Muscle of back (tissue), 11 donors: Measurements from ENCODE around the gene POP7. TPM values are rescaled to one million over a fixed set of nuclear protein-coding genes. Genes with fewer than 3 reads are reported as not detected.
A peak's percentile ranks its signal among the peaks of the same experiment; 100 is the strongest.

ENCODE experiments used
- DNase-seq, 3 donors: peaks; one replicate each; pipeline versions ENCODE4 v3.0.0 to v3.0.0-alpha.2; 2013
- polyA plus RNA-seq, 10 donors: library from polyadenylated mRNA; unstranded; fragments of 120-200 nt; gene quantifications; one replicate each; pipeline ENCODE4 v1.2.1, GENCODE V29; 2013; ENCODE audit not compliant: insufficient read length in 10 of 10

Gene POP7
- polyA plus RNA-seq, 10 donors: 13.6 to 33.1 (median 18.9) TPM

DNA sequence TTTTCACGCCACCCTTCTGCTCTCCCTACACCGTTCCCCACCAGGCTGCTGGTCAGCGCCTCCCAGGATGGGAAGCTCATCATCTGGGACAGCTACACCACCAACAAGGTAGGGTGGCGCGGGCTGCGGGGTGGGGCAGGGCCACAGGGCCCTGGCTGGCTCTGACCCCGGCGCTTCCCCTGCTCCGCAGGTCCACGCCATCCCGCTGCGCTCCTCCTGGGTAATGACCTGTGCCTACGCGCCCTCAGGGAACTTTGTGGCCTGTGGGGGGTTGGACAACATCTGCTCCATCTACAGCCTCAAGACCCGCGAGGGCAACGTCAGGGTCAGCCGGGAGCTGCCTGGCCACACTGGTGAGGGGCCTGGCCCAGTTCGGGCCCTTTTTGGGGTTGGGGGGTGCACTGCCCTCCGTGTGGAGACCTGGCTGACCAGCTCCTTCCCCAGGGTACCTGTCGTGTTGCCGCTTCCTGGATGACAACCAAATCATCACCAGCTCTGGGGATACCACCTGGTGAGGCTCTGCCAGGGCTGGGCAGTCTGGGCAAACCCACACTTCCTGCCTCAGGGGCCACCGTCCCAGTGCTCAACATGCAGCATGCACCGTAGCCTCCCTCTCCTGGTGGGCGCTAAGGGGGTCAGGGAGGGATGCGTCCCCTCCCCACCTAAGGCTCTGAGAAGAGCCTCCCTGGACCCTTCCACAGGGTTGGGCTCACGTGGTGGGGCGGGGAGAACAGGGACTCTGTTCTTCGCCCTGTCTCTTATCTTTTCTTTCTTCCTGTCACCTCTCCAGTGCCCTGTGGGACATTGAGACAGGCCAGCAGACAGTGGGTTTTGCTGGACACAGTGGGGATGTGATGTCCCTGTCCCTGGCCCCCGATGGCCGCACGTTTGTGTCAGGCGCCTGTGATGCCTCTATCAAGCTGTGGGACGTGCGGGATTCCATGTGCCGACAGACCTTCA lies 28.3 kb upstream of the POP7 start:
- DNase-seq: no peak

DNA sequence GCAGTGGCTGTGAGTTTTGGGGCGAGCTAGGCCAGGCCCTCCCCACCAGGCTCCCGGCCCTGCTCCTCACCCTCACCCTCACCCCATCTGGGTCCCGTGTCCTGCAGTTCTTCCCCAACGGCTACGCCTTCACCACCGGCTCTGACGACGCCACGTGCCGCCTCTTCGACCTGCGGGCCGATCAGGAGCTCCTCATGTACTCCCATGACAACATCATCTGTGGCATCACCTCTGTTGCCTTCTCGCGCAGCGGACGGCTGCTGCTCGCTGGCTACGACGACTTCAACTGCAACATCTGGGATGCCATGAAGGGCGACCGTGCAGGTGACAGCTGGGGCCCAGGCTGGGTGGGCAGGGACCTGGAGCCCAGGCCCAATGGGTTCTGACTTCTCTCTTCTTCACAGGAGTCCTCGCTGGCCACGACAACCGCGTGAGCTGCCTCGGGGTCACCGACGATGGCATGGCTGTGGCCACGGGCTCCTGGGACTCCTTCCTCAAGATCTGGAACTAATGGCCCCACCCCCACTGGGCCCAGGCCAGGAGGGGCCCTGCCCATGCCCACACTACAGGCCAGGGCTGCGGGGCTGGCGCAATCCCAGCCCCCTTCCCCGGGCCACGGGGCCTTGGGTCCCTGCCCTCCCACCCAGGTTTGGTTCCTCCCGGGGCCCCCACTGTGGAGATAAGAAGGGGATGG lies 27.5 kb upstream of the POP7 start:
- peak in 1 of 3 donors; percentile 30 for DNase-seq

DNA sequence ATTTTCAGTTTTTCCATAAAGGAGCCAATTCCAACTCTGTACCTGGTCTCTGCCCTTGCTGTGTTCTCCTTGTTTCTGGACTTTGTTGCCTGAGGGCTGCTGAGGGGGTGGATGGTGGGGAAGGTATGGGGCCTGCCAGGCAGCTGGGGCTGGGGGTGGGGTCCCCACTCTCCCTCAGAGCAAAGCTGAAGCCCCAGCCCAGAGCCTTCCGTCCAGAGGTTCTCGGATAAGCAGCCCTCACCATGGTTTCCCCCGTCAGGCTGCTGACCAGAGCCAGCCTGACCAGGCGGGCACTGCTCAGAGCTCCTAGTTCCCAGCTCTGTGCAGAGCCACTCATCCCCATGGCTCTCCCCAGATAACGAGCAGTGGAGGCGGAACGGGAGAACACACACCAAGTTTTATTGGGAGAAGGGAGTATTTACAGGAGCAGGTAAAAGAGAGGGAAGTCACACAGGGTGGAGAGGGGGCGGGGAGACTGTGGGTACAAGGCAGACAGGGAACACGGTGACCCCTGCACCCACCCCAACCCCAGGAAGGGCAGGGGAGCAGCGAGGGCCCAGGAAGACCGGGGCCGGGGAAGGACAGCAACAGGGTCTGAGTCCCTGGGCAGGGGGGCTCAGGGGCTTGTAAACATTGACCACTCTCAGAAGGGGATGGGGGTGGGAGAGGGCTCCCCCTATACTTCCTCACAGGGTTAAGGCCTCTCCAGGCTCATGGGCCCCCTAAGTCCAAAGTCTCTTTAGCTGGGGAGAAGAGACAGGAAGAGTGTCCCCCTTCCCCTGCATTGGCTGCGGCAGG lies 26.6 kb upstream of the POP7 start:
- peak in 1 of 3 donors; percentile 16 for DNase-seq

DNA sequence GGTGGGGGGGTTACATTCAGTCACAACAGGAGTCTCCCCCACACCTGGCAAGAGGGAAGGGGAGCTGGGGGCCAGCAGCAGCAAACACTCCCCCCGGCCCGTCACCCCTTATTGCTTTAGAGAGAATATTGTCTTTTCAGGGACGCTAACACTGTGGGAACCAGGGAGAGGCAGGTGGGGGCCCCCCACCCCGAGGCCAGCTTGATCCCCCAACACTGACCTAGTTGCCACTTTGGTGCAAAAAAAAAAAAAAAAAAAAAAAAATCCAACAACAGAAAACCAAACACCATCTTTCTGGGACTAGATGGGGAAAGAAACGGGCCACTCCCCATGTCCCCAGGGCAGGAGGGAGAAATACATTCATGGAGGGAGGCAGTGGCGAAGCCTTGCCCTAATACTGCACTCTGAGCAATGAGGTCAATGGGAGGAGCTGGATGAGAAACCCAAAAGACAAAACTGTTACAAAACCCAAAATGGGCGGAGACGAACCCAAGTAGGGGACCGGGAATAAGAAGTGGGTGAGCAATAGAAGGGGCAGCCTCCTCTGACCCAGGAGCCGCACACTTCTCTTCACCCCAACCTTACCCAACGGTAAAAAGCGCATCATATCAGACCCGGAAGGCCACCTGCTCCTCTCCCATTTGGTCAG lies 25.9 kb upstream of the POP7 start:
- no peak for DNase-seq

DNA sequence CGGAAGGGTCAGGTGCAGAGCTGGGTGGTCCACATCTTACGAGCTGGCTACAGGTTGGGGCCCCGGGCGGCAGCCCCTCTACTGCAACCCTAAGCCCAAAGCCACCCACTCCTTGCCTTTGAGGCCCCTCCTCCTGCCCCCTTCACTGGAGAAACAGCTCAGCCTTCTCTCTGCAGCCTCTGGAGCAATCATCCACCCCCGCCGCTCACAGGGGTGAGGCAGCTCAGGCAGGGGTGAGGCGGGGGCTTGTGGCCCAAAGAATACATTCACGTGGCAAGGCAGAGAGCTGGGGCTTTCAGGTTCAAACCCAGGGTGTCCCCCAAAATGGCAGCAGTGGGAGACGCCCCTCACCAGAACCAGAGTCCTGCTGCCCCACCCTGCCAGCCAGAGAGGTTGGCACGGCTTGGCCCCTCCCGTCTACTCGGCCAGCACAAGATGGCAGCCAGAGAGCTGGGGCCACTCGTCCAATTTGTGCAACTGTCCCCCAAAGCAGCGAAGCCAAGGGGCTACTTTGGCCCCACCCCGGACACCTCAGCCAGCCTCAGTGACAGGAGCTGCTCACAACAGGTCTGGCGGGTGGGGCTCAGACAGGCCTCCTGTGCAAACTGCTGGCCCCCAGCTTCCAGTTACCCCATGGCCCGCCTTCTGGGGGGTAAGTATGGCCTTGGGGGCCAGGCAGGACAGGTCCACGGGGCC lies 25.2 kb upstream of the POP7 start:
- peak in 1 of 3 donors; percentile 50 for DNase-seq

DNA sequence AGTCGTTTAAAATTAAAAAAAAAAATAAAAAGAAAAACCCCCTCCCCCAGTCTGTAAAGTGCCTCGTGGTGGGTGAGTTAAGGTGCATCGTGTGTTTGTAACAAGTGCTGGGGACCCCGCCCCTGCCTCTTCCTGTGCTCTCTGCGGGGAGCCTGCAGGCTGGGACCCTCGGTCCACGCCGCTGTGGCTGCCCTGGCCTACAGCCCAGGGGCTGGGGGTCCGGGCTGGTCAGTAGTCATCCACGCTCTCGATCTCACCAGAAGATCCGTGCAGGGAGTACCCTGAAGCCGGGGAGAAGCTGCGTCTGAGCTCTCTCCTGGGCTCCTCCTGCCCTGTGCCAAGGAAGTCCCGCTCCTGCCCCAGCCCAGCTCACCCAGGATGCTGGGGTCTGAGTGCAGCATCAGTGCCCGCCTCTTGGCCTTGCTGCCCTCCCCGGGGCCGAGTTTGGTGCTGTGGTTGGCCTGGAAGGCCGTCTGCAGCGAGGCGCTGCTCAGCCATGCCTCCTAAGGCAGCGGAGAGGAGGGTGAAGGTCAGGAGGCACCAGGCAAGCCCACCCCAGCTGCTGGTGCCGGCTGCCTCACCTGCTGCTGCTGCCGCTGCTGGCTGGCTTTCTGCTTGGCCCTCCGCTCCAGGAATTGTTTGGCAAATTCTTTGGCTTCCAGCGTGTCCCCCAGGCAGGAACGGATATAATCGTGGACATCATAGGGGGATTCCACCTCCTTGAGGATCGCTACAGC lies 24.3 kb upstream of the POP7 start:
- DNase-seq: peak in 1 of 3 donors; percentile 39

DNA sequence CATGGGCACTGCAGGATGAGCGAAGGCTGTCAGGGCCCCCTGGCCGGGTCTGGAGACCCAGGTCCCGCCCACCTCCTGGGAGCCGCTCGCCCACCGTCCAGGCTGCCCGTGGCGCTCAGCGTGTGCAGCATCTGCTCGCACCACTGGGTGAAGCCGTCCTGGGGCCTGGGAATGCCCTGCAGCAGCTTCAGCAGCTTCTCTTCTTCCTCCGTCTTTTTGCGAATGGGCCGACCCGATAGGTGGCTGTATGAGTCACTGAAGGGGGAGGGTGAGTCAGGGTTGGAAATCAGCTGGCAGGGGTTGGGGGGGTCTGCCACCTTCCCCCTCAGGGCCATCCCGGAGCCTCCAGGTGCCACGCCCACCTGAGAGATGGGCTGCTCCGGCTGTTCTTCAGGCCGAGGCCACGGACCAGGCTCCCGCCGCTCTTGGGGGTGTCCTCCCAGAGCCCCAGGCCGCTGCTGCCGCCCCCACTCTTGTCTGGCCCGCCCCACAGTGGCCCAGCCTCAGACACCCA lies 23.6 kb upstream of the POP7 start:
- no peak for DNase-seq

DNA sequence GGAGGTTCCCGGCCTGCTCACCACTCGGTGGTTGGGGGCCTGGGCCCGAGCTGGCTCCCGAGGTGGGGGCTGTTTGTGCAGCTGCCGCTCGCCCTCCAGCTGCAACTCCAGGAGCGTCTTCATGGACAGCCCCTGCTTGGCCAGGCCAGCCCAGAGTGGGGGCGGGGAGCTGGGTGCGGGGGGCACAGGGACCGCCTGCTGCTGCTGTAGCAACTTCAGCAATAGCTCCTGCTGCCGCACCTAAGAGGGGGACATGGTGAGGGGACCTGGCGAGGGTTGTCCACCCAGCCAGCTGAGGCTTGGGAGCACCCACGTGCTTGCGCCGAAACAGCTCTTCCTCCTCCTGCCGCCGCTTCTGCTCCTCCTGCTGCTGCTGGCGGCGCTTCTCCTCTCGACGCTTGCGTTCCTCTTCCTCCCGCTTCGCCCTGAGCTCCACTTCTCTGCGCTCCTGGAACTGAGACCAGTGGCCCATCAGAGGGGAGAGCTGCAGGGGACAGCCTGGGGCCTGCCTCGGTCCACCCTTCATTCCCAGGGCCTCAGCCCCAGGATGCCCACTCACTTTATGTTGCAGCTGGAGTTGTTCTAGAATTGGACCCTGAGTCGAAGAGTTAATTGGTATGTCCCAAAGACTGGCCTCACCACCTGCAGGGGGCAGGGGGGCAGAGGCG lies 22.8 kb upstream of the POP7 start:
- DNase-seq: no peak

DNA sequence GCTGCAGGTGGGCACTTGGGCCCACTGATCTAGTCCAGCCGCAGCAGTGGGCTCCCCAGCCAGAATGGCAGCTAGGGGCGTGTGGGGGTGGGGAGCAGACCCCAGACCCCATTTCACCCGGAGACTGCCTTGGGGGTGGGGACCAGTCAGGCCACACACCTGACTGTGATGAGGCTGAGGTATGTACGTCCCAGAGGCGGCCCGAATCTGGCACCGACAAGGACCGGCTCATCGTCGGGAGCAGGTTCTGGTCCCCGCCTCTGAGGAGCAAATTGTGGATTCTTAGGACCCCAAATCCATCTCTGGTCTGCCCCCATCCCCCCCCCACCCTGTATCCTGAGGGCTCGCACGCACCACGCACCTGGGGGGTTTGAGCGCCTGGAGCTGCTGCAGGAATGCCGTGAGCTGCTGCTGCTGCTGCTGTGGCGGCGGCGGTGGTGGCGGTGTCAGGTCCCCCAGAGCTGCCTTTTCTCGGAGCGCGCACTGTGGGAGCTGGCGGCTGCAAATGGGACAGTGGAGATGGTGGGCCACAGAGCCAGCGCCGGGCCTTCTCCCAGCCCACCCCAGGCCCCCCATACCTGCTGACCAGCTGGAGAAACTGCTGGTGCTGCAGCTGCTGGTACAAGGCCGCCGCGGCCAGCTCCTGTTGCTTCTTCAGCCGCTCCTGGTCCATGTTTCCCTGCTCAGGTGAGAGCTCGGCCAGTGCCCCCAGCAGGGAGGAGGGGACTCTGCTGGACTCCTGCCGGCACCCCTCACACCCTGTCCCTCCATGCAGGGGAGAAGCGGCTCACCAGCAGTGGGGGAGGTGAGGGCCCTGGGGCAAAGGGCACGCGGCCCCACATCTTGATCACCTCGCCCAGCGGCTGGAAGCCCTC lies 22.0 kb upstream of the POP7 start:
- no peak for DNase-seq

DNA sequence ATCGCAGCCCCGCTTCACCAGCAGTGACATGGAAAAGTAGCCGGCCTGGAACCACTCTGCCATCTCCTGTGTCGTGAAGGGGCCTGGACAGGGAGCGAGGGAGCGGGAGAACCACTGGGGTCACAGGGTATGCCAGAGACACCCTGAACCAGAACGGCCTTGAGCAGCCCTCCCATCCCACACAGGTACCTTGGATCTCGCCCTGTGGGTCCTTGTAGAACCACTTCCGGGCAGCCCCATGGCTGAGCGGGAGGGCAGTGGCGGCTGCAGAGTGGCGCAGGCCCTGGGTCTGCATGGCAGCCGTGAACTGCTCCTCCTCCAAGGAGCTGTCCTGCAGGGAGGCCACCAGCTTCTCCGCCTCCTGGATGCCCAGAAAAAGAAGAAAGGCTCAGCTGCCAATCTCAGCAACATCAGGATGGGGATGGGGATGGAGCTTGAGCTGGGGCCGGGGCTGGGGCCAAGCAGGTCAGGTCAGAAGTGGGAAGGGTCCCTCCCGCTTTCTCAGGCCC lies 21.3 kb upstream of the POP7 start:
- no peak for DNase-seq

DNA sequence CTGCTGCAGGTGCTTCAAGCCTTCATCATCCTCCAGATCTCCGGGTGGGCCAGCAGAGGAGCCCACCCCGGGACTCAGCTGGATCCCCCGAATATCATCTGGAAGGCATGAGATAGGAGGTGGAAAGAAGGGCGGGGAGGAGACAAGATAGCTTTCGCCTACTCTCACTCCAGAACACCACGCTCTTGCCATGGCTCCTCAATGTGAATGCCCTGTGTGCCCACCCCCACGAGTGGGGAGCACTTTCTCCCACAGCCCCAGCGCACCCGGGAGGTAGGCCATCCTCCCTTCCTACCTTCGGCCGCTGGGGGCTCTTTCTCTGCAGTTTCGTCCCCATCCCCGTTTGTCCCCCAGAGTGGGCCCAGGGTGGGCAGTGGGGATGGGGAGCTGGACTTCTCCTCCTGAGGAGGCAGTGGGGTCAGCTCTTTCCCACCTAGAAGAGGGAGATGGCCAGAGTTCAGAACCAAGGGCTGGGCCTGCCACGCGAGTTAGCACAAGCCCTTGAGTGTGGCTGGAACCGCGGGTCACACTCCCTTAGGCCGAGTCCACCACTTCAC lies 20.8 kb upstream of the POP7 start:
- DNase-seq: no peak

DNA sequence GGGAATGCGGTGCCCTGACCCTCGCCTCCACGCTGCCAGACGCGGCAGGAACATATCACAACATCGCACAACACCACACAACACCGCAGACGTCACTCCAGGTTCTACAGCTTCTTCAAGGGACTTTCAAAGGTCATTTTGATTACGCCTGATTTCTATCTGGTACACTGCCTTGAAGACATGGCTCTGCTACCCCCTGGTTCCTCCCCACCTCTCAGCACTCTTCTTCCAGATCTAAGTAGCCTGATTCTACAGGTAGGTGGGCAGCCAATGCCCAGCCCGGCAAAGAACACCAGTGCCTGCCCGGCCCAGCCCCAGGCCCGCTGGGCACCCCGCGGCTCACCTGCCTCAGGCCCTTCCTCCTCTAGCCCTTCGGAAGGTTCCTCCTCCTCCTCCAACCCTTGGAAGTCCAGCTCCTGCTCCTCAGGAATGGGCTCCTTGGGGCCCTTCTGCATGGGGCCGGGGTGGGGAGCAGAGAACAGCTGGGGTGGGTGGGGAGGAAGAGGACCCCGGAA lies 20.2 kb upstream of the POP7 start:
- DNase-seq: no peak

DNA sequence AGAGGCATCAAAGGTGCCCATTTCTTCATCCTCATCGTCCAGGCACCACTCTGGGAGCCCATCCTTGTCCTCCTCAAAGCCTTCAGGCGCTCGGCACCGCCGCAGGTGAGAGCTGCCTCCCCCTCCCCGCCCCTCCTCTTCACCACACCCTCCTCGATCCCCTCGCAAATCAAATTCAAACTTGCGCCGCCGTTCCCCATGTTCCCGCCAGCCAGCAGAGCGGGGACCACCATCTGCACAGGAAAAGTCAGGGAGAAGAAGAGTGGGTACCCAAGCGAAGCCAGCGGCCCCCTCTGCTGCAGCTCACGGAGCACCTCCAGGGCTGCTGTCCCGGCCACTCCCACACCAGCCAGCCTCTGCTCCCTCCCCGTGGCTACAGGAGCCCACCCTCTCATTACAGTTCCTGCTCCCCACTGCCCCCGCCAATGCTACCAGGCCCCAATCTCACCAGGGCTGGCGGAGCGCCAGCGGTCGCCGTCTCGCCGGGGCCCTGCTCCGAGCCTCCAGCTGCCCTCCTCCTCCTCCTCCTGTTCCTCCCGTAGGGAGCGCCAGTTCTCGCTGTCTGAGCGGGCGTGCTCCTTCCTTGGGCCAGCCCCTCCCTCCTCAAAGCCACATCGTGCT lies 19.6 kb upstream of the POP7 start:
- DNase-seq: no peak

DNA sequence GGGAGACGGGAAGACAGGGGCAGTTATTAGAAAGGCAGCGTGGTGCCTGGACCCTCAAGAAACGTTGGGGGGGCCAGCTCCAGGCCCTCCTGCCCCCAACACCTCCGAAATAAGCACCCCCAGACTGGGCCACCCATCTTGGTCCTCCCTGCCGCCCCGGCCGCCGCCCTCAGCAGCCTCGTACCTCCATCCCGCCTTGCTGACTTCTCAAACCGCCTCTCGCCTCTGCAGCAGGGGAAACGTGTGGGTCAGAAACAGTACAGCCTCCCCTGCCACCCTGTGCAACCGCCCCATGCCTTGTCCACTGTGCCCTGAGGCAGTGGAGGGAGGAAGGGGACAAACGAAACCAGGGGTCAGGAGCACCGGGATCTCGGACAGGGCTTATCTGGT lies 19.1 kb upstream of the POP7 start:
- no peak for DNase-seq

DNA sequence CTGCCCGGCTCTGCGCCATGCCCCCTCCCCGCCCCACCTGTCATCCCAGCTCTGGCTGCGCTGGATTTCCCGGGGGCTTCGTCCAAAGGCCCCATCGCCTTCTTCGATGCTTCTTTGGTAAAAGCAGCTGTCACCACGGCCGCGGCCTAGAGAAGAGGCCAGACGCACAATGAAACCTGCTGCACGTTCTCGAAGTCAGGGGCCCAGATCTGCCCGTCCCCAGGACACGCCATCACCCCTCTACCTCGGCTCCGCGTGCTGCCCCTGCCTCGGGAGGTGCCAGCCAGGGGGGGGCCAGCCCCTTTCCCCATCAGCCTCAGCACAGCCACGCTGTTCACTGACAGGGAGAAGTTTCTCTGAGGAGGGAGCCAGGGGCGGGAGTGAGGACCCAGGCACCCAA lies 18.7 kb upstream of the POP7 start:
- DNase-seq: no peak

DNA sequence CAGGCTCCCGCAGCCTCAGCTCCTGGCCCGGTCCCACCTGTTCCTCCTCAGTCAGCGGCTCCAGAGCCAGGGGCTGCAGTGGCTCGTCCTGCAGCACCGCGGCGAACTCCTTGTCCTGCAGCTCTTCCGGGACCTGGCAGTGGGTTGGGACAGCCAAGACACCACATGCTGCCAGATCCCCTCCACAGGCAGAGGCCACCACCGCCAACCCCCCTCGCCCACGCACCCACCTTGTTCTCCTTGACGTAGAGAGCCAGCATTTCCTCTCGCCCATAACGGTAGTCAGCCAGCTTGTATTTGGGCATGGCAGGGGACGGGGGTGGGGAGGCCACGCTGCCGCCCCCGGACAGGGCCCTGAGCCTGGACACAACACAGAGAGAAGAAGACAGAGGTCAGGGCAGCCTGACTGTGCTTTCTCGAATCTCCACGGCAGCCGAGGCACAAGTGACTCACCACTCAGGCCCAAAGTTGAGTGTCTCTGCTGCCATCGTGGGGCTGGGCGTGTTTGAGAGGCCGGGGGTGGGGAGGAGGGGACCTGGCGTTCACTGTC lies 18.1 kb upstream of the POP7 start:
- no peak for DNase-seq

DNA sequence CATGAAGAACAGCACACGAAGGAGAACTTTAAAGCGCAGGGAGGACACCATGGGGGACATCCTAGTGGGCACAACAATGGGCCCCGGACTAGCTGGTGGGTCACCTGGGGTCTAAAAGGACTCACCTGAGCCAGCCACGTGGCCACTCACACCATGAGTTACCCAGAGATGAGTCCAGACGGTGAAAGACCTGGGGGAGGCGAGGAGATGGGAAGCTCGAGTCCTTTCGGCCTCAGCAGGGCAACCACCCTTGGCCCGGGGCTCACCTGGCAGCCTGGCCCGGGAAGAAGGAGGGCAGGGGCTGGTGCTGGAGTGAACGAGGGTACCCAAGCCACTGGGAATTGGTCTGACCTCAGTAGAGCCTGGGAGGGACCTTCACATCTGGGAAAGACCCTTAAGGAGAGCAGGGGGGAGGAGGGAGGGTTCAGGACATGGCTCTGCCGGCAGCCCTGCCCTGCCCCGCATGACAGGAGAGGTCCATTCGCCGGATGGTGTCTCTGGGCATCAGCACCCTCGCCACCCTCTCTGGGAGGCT lies 17.5 kb upstream of the POP7 start:
- DNase-seq: no peak
